ENCODE measurements around the gene GRAMD1B. TPM values are rescaled to one million over a fixed set of nuclear protein-coding genes. Genes with fewer than 3 reads are reported as not detected.

Gene GRAMD1B
- total RNA-seq, 1 experiment from 2014 or later: 1.2 TPM

DNA sequence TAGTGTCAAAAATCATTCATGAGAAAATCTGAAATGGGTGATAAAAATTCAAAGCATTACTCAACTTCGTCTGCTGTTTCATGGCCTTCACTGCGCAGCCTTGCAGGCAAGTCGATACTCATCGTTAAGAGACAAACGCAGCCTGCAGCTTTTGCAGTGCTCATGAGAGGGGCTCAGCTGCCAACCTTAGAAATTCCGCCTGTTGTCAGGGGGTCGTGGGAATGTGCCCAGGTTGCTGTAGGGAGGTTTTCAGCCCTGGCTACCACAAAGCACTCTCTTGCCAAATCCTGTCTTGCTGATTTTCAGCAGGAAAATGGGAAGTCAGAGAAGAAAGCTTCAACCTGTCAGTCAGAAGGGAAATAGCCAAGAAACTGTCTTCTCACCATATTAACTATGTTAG is 25.4 kb upstream of the GRAMD1B start:
- Mint-ChIP-seq H3K9me3 (ENCODE audit: unreplicated experiment) (no peaks in the 10 kb centered on the region), H3K4me1 (ENCODE audit: low read depth, unreplicated experiment) (peaks cover 7% of the 10 kb centered on the region), H3K36me3 (ENCODE audit: insufficient read depth, unreplicated experiment) (no peaks in the 10 kb centered on the region), H3K27ac (ENCODE audit: unreplicated experiment) (no peak overlapping the region), H3K4me3 (ENCODE audit: unreplicated experiment) (no peak overlapping the region), H3K27me3 (ENCODE audit: insufficient read depth, unreplicated experiment) (peaks cover 27% of the 10 kb centered on the region)
- TF ChIP-seq, protein P1, sequence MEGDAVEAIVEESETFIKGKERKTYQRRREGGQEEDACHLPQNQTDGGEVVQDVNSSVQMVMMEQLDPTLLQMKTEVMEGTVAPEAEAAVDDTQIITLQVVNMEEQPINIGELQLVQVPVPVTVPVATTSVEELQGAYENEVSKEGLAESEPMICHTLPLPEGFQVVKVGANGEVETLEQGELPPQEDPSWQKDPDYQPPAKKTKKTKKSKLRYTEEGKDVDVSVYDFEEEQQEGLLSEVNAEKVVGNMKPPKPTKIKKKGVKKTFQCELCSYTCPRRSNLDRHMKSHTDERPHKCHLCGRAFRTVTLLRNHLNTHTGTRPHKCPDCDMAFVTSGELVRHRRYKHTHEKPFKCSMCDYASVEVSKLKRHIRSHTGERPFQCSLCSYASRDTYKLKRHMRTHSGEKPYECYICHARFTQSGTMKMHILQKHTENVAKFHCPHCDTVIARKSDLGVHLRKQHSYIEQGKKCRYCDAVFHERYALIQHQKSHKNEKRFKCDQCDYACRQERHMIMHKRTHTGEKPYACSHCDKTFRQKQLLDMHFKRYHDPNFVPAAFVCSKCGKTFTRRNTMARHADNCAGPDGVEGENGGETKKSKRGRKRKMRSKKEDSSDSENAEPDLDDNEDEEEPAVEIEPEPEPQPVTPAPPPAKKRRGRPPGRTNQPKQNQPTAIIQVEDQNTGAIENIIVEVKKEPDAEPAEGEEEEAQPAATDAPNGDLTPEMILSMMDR (IDR thresholded peaks at IDR 0.05; ENCODE audit: insufficient read depth in 1 of 2, low read depth in 1 of 2, low read length in 1 of 2, severe bottlenecking in 1 of 2, unreplicated experiment in 1 of 2): no peak
- intact Hi-C loops (cut with micrococcal nuclease; ENCODE audit: unreplicated experiment): loop anchor here (5.0 kb wide), 1 partner anchor 43 kb away; no protein-coding TSS in a partner anchor
- ChIA-PET POLR2A (no interaction called here), CTCF (no interaction called here)
- no TSS peak for BruUV-seq (replicated peaks)
- Histone ChIP-seq H3K4me1 (peaks cover 16% of the 10 kb centered on the region), H3K36me3 (ENCODE audit: control insufficient read depth, insufficient read depth, low read length) (no peaks in the 10 kb centered on the region), H3K4me3 (ENCODE audit: low read depth, low read length) (no peak overlapping the region), H3K27me3 (replicated peaks; ENCODE audit: control insufficient read depth, insufficient read depth, low read length) (peaks cover 6% of the 10 kb centered on the region), H3K9me3 (no peaks in the 10 kb centered on the region)
- DNase-seq: no peak

DNA sequence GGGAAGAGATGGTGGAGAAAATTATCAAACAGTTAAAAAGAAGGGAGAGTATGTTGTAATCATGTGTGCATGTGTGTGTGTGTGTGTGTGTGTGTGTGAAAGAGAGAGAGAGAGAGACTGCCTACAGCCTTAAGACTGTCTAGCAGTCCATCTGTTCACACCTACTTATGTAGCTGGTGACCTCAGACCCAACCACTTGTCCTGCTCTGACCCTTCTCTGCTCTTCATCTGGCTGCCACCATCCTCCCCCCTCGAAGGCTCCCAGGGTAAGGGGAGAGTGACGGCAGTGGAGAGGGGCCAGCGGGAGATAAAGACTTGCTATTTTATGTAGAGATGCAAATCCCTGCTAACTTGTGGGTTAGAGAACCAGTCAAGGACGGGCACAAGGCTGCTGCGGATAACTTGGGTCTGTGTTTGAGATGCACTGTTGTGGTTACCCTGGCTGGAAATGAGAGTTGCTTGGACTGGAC is 24.9 kb upstream of the GRAMD1B start:
- peaks cover 6% of the 10 kb centered on the region for H3K27me3 ChIP-seq (replicated peaks; ENCODE audit: control insufficient read depth, insufficient read depth, low read length)
- H3K27ac Mint-ChIP-seq (ENCODE audit: unreplicated experiment): no peak overlapping the region
- BruUV-seq (replicated peaks): no TSS peak

DNA sequence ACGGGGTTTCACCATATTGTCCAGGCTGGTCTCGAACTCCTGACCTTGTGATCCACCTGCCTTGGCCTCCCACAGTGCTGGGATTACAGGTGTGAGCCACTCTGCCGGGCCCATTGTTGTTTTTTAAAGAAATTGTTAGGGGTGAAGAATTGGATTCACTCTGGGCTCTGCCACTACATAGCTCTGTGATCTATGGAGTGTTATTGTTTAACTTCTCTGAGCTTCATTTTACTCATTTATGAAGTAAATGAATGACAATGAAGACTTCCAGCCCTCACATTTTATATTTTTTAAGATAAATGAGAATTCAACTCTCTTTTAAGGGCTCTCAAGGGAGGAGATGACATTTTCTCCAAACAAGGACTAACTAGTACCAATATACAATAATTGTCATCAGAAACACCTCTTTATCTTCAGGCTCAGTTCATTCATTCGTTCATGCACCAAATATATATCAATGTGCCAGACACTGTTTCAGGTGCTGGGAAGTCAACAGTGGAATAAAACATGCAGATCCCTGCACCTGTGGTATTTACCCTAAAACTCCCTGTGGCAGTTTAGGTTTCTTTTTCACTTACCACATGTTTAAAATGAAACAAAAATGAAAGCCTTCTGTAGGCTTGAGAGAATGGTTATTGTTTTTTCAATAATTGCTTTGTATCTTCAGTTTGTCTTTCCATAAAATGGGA is 23.5 kb upstream of the GRAMD1B start:
- no peak for DNase-seq
- no peaks in the 10 kb centered on the region for H3K36me3 Mint-ChIP-seq (ENCODE audit: insufficient read depth, unreplicated experiment)
- no peak overlapping the region for H3K4me3 ChIP-seq (ENCODE audit: low read depth, low read length)
- no peak overlapping the region for H3K27ac Mint-ChIP-seq (ENCODE audit: unreplicated experiment)
- intact Hi-C loops (cut with micrococcal nuclease; ENCODE audit: unreplicated experiment): loop anchor here (1.0 to 5.0 kb wide), 6 partner anchors 28 to 304 kb away; no protein-coding TSS in a partner anchor
- H3K9me3 ChIP-seq: no peaks in the 10 kb centered on the region
- ChIA-PET CTCF (interaction anchor here (1.0 to 4.2 kb wide), 11 partner anchors 14 to 352 kb away, joined by 3 to 170 read pairs (median 5); partner anchors contain the start of gene GRAMD1B), POLR2A (no interaction called here)
- H3K4me1 Mint-ChIP-seq (ENCODE audit: low read depth, unreplicated experiment): peaks cover 7% of the 10 kb centered on the region
- H3K4me1 ChIP-seq: peaks cover 16% of the 10 kb centered on the region
- peaks cover 9% of the 10 kb centered on the region for H3K27me3 ChIP-seq (replicated peaks; ENCODE audit: control insufficient read depth, insufficient read depth, low read length)
- no peaks in the 10 kb centered on the region for H3K36me3 ChIP-seq (ENCODE audit: control insufficient read depth, insufficient read depth, low read length)
- no TSS peak for BruUV-seq (replicated peaks)
- H3K4me3 Mint-ChIP-seq (ENCODE audit: unreplicated experiment): no peak overlapping the region
- H3K9me3 Mint-ChIP-seq (ENCODE audit: unreplicated experiment): no peaks in the 10 kb centered on the region
- TF ChIP-seq, protein P1 (IDR thresholded peaks at IDR 0.05; ENCODE audit: insufficient read depth in 1 of 2, low read depth in 1 of 2, low read length in 1 of 2, severe bottlenecking in 1 of 2, unreplicated experiment in 1 of 2): no peak
- peaks cover 23% of the 10 kb centered on the region for H3K27me3 Mint-ChIP-seq (ENCODE audit: insufficient read depth, unreplicated experiment)

More for the DNA sequence above, 24.9 kb upstream of the GRAMD1B start:
- peaks cover 31% of the 10 kb centered on the region for H3K27me3 Mint-ChIP-seq (ENCODE audit: insufficient read depth, unreplicated experiment)
- no peaks in the 10 kb centered on the region for H3K9me3 ChIP-seq
- TF ChIP-seq, protein P1 (IDR thresholded peaks at IDR 0.05; ENCODE audit: insufficient read depth in 1 of 2, low read depth in 1 of 2, low read length in 1 of 2, severe bottlenecking in 1 of 2, unreplicated experiment in 1 of 2): no peak
- no peak for DNase-seq
- POLR2A ChIA-PET: no interaction called here
- H3K36me3 ChIP-seq (ENCODE audit: control insufficient read depth, insufficient read depth, low read length): no peaks in the 10 kb centered on the region
- intact Hi-C loops (cut with micrococcal nuclease; ENCODE audit: unreplicated experiment): loop anchor here (5.0 kb wide), 1 partner anchor 42 kb away; no protein-coding TSS in a partner anchor
- no peak overlapping the region for H3K4me3 ChIP-seq (ENCODE audit: low read depth, low read length)
- H3K4me1 ChIP-seq: peaks cover 16% of the 10 kb centered on the region
- no peak overlapping the region for H3K4me3 Mint-ChIP-seq (ENCODE audit: unreplicated experiment)
- H3K9me3 Mint-ChIP-seq (ENCODE audit: unreplicated experiment): no peaks in the 10 kb centered on the region
- peaks cover 7% of the 10 kb centered on the region for H3K4me1 Mint-ChIP-seq (ENCODE audit: low read depth, unreplicated experiment)
- H3K36me3 Mint-ChIP-seq (ENCODE audit: insufficient read depth, unreplicated experiment): no peaks in the 10 kb centered on the region
- CTCF ChIA-PET: no interaction called here

All from Caco-2 (cell line).